Thyroid gland (tissue), 4 donors: Measurements from ENCODE around the gene ZDHHC22. TPM values are rescaled to one million over a fixed set of nuclear protein-coding genes. Genes with fewer than 3 reads are reported as not detected.
A peak's percentile ranks its signal among the peaks of the same experiment; 100 is the strongest.

ENCODE experiments used
- DNase-seq, 2 donors: peaks; one replicate each; pipeline ENCODE4 v3.0.0-alpha.2; 2019
- H3K27ac ChIP-seq, 3 donors: fragments of 200-600 bp; sonication (generic); 1 replicate in 2 of 3; 2 replicates in 1 of 3; pipeline ENCODE4 v1.5.1; 2016 to 2019; ENCODE audit warnings: mild to moderate bottlenecking in 1 of 3, moderate library complexity in 1 of 3
- H3K27me3 ChIP-seq: fragments of 200-600 bp; sonication (generic); one replicate; pipeline ENCODE4 v1.5.1; 2019
- H3K36me3 ChIP-seq, 2 donors: fragments of 200-600 bp; sonication (generic); one replicate each; pipeline ENCODE4 v1.5.1; 2016 to 2019
- H3K4me1 ChIP-seq, 2 donors: fragments of 200-600 bp; sonication (generic); one replicate each; pipeline ENCODE4 v1.5.1; 2017 to 2019
- H3K4me3 ChIP-seq, 3 donors: fragments of 200-600 bp; sonication (generic); replicated peaks in 1 of 3; 1 replicate in 2 of 3; 2 replicates in 1 of 3; pipeline ENCODE4 v1.5.1; 2016; ENCODE audit warnings: mild to moderate bottlenecking in 1 of 3
- H3K9me3 ChIP-seq: fragments of 200-600 bp; sonication (generic); one replicate; pipeline ENCODE4 v1.5.1; 2017
- CTCF ChIP-seq, 6 experiments: fragments of 200-600 bp in 3 of 6; fragments of 450-650 bp in 3 of 6; sonication (generic) in 3 of 6; IDR thresholded peaks; one replicate each; pipeline ENCODE4 v1.5.1; 2016 to 2019; ENCODE audit warnings: antibody characterized with exemption in 6 of 6, mild to moderate bottlenecking in 2 of 6, inconsistent platforms in 1 of 6, moderate library complexity in 1 of 6
- POLR2A ChIP-seq, 2 donors: fragments of 450-650 bp; IDR thresholded peaks; one replicate each; pipeline ENCODE4 v1.6.1; 2017; ENCODE audit warnings: antibody characterized with exemption in 2 of 2, mild to moderate bottlenecking in 2 of 2, moderate library complexity in 1 of 2
- WGBS, 2 donors: methylation state at CpG; one replicate each; pipeline ENCODE4 v1.1.5; 2017; 5-methylcytosine and 5-hydroxymethylcytosine counted together
- intact Hi-C: fragments of 100-400 bp; cut with DNase I; formaldehyde crosslinking; loops from one replicate; pipeline ENCODE4 v1.15.1; 2023
- total RNA-seq, 4 donors: library from RNA; depleted of rRNA; stranded (reverse); fragments of >200 nt; gene quantifications; one replicate each; pipeline ENCODE4 v1.2.3, GENCODE V29; 2016

The ZDHHC22 gene
- total RNA-seq, 4 donors from 2014 or later, result not detected

- Histone ChIP-seq H3K4me3 (no peak overlapping the region), H3K9me3 (no peaks in the 10 kb centered on the region), H3K27ac (peak overlapping the region; percentile 68 to 91 (median 86)), H3K36me3 (no peaks in the 10 kb centered on the region), H3K4me1 (peaks cover 43 to 78% of the 10 kb centered on the region in 2 donors), H3K27me3 (no peaks in the 10 kb centered on the region)
- TF ChIP-seq POLR2A (IDR thresholded peaks at IDR 0.05), result no peak
- no peak for TF ChIP-seq CTCF (IDR thresholded peaks at IDR 0.05)
- no peak for DNase-seq
- intact Hi-C loops, result no loop called here
- 89 to 90% methylated on average over 3 of the region's 3 CpGs for WGBS, 2 donors
Measured at GRCh38 chr14:77104393-77104792, 37.2 kb downstream of the ZDHHC22 start.

GRCh38 chr14:77103951-77104350 is 37.6 kb downstream of the ZDHHC22 start:
- Histone ChIP-seq H3K9me3 (no peaks in the 10 kb centered on the region), H3K27me3 (no peaks in the 10 kb centered on the region), H3K4me1 (peaks cover 48 to 80% of the 10 kb centered on the region in 2 donors), H3K27ac (peak overlapping the region; percentile 14 to 86 (median 68)), H3K36me3 (no peaks in the 10 kb centered on the region), H3K4me3 (no peak overlapping the region)
- TF ChIP-seq POLR2A (IDR thresholded peaks at IDR 0.05) (no peak), CTCF (IDR thresholded peaks at IDR 0.05) (no peak)
- intact Hi-C loops, result no loop called here
- WGBS, 2 donors, result 79 to 83% methylated on average over 6 of the region's 6 CpGs
- no peak for DNase-seq

GRCh38 chr14:77103475-77103874 is 38.1 kb downstream of the ZDHHC22 start:
- Histone ChIP-seq H3K27ac (peak overlapping the region; percentile 14 to 68 (median 32)), H3K9me3 (no peaks in the 10 kb centered on the region), H3K4me1 (peaks cover 51 to 81% of the 10 kb centered on the region in 2 donors), H3K36me3 (no peaks in the 10 kb centered on the region), H3K27me3 (no peaks in the 10 kb centered on the region), H3K4me3 (no peak overlapping the region)
- DNase-seq, result no peak
- intact Hi-C loops, result no loop called here
- no peak for TF ChIP-seq CTCF (IDR thresholded peaks at IDR 0.05)
- TF ChIP-seq POLR2A (IDR thresholded peaks at IDR 0.05), result no peak

GRCh38 chr14:77102154-77102553 is 39.4 kb downstream of the ZDHHC22 start:
- intact Hi-C loops, result no loop called here
- no peak overlapping the region for H3K4me3 ChIP-seq
- H3K36me3 ChIP-seq, result no peaks in the 10 kb centered on the region
- H3K27me3 ChIP-seq, result no peaks in the 10 kb centered on the region
- DNase-seq, result no peak
- H3K9me3 ChIP-seq, result no peaks in the 10 kb centered on the region
- peaks cover 44 to 70% of the 10 kb centered on the region in 2 donors for H3K4me1 ChIP-seq
- TF ChIP-seq CTCF (IDR thresholded peaks at IDR 0.05), result no peak
- TF ChIP-seq POLR2A (IDR thresholded peaks at IDR 0.05), result no peak
- H3K27ac ChIP-seq, result no peak overlapping the region
- WGBS, 2 donors, result 74 to 79% methylated on average over 4 of the region's 4 CpGs

- H3K36me3 ChIP-seq, result no peaks in the 10 kb centered on the region
- WGBS, 2 donors, result 62 to 72% methylated on average over 3 of the region's 3 CpGs
- no peaks in the 10 kb centered on the region for H3K9me3 ChIP-seq
- DNase-seq, result no peak
- H3K4me1 ChIP-seq, result peaks cover 42 to 65% of the 10 kb centered on the region in 2 donors
- TF ChIP-seq POLR2A (IDR thresholded peaks at IDR 0.05) (no peak), CTCF (IDR thresholded peaks at IDR 0.05) (no peak)
- H3K27me3 ChIP-seq, result no peaks in the 10 kb centered on the region
- peak overlapping the region; percentile 3 to 100 (median 99) for H3K27ac ChIP-seq
- H3K4me3 ChIP-seq, result no peak overlapping the region
- intact Hi-C loops, result no loop called here
Measured at GRCh38 chr14:77100961-77101360, 40.6 kb downstream of the ZDHHC22 start.
